GM18873 (cell line): ENCODE measurements around the gene LSM14A.

Source experiments
- ATAC-seq: cut with Tn5 transposase; IDR thresholded peaks from one replicate; pipeline ENCODE4 v1.9.1; 2021; ENCODE audit warnings: mild to moderate bottlenecking, moderate library complexity, moderate number of reproducible peaks; ENCODE audit not compliant: unreplicated experiment, low FRiP score

The LSM14A gene

GRCh38 chr19:34254046-34254697 lies 81.9 kb downstream of the LSM14A start, which contains the start of gene GARRE1:
GARRE1 (plus strand) TSS chr19:34254554; CDS start chr19:34300474, 45,920 bp downstream.
- peak; percentile 62 for ATAC-seq

- peak; percentile 29 for ATAC-seq
These were observed 82.6 kb downstream of the LSM14A start for GRCh38 chr19:34254698-34255432.

DNA sequence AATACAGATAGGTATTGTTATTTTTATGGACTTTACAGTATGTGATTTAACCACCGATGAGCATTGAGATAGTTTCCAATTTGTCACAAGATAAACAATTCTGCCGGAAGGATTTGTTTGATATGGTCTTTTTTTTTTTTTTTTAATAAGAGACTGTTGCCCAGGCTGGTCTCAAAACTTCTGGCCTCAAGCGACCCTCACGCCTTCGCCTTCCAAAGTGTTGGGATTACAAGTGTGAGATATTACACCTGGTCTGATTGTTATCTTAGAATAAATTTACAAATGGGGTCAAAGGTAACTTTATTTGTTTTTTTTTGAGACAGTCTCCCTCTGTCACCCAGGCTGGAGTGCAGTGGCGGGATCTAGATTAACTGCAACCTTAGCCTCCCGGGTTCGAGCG lies 83.2 kb downstream of the LSM14A start:
- ATAC-seq = no peak

DNA sequence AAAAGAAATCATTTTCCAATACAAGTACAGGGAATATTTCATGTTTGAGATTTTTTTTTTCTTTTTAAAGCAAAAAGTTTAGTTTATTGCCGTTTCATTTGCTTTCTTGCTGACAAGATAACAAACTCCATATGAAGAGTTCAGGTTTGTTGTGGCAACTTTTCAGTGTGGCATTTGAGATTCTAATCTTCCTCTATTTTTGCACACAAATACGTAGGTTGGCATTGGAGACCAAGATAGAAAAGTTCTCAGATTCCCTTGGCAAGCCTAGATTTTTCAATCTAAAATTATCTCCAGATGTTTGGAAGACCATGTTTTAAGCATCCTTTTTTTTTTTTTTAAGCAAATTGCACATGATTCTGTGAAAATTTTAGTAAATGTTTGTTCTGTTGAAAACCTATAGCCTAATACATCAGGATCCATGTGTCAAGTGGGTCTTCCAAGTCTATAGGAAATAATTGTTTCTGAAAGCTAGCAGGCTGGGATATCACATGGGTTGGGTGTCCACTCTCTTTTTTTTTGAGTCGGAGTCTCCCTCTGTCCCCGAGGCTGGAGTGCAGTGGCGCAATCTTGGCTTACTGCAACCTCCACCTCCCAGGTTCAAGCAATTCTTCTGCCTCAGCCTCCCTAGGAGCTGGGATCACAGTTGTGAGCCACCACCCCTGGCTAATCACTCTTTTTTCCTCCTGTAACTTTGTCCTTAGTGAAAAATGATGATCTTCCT lies 84.7 kb downstream of the LSM14A start:
- ATAC-seq = no peak

DNA sequence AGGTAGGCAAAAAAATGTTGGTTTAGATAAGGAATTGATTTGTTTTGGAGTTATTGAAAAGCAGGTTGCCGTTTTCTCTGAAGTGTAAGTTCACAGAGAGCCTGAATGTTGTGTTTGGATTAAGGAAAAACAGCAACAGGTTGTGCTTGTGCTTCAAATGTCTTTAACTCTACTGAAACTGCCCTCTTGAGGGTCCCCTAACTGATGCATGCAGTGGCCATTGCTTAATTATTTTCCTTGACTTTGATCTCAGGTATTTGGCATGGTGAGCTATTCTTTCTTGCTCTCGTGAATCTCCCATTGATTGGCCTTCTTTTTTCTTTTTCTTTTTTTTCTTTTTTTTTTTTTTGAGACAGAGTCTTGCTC lies 85.2 kb downstream of the LSM14A start:
- ATAC-seq = no peak

DNA sequence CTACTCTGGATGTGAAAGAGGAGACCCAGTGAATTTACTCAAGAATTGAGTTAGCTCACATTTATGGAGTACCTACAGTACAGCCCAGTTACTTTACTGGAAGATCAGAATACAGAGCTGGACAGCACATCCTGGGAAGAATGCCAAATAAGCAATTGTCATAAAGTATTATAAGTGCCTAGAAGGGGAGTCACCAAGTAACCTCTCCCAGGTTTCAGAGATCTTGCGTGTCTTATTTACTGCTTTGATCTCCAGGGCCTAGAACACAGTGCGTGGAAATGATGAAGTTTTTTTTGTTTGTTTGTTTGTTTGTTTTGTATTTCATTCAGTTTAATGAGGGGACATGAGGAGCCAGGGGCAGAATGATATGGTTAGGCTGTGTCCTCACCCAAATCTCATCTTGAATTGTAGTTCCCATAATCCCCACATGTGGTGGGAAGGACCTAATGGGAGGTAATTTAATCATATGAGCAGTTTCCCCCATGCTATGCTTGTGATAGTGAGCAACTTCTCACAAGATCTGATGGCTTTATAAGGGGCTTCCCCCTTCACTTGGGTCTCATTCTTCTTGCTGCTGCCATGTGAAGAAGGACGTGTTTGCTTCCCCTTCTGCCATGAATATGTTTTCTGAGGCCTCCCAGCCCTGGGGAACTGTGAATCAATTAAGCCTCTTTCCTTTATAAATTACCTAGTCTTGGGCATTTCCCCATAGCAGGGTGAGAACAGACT lies 87.2 kb downstream of the LSM14A start:
- ATAC-seq = no peak

DNA sequence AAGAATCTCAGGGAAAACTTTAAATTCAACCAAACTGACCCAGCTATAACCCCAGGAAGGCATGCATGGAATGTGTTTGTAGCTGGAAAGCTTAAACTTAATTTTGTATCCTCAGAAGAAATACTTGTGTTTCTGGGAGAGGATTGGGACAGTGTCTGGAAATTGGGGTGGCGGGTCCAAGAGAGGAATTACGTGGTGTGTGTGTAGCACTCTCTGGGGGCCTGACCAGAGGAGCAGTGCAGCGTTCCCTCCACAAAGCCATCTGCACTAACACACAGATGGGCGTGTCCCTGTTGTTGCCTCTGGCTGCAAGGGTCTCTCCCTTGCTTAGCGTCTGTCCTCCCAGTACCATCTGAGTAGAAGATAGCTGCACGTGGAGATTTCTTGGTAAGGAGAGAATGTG lies 88.5 kb downstream of the LSM14A start:
- ATAC-seq = no peak

DNA sequence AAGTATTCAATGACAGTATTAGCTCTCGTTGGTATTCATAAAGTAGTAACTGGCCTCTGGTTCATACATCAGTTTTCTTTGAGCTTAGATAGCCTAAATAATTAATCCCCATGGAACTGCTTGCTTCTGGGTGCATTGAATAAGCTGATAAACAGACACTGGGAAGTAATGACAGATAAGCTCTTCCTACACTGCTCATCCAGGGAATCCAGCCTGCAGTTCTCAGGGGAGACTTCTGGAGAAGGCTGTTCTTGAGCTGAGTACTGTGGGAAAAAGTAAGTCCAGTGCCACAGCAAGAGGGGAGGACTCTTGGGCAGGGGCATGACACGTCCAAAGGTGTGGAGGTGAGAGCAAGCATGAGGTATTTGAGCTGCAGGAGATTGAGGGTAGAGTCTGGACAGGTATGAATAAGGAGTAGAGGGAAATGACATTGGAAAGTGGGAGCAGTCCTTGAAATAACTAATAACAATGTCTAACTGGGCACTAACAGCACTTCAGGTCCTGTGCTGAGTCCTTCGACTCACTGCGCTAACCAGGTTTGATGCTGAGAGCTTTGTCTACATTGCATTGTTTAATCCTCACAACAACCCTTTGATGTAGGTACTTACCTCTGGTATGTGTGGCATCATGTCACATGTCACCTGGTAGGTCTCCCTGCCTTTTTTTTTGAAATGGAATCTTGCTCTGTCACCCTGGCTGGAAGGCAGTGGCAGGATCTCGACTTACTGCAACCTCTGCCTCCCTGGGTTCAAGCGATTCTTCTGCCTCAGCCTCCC lies 89.2 kb downstream of the LSM14A start:
- ATAC-seq = no peak

GRCh38 chr19:34263745-34264237 lies 91.5 kb downstream of the LSM14A start:
- ATAC-seq = no peak

GRCh38 chr19:34265221-34265650 lies 92.9 kb downstream of the LSM14A start:
- ATAC-seq = no peak

GRCh38 chr19:34269081-34269480 lies 96.8 kb downstream of the LSM14A start:
- ATAC-seq = no peak

GRCh38 chr19:34269489-34269888 lies 97.2 kb downstream of the LSM14A start:
- ATAC-seq = no peak

- ATAC-seq = no peak
These were observed 97.8 kb downstream of the LSM14A start for GRCh38 chr19:34269968-34270621.

- no peak for ATAC-seq
These were observed 100.8 kb downstream of the LSM14A start for GRCh38 chr19:34273121-34273520.

GRCh38 chr19:34274284-34274826 lies 102.1 kb downstream of the LSM14A start:
- ATAC-seq = no peak

DNA sequence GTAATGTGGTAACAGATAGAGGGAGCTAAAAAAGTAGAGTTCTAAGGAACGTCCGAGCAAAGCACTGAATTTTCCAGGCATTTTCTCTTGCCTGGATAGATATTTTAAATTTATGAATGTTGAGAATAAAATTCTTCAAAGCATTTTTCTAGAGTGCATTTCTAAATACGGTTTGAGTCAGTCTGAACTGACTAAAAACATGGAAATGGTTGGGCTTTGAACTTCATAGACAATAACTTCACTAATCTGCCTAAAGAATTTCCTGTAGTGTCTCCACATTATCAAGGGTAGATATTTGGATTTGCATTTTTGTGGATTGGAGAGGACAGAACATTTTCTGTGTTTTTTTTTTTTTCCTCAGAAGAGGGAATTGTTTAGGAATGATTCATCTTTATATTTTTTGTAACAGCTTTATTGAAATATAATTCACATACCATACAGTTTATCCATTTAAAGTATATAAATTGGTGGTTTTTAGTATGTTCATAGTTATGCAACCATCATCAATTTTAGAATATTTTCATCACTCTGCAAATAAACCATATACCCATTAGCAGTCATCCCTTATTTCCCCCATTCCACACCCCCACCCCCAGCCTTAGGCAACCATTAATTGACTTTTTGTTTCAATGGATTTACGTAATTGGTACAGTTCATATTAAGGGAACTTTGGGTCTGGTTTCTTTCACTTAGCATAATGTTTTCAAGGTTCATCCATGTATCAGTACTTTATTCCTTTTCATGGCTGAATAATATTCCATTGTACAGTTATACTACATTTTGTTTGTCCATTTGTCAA lies 102.7 kb downstream of the LSM14A start:
- no peak for ATAC-seq

DNA sequence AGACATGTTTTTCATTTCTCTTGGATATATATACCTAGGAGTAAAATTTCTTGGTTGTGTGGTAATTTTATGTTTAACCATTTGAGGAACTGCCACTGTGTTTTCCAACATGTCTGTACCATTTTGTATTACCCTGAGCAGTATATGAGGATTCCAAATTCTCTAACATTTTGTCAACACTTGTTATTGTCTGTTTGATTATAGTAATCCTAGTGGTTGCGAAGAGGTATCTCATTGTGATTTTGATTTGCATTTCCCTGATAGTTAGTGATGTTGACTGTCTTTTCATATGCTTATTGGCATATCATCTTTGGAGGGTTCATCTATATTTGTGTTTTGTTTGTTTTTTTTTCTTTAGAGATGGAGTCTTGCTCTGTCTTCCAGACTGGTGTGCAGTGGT lies 103.4 kb downstream of the LSM14A start:
- no peak for ATAC-seq

- ATAC-seq = no peak
These were observed 104.3 kb downstream of the LSM14A start for GRCh38 chr19:34276614-34277013.
